Activated CD4-positive, CD25-positive, alpha-beta regulatory T cell (primary cell): ENCODE measurements around the gene OR13C3.
"Not testable (repeated sequence)": the region's sequence is repeated elsewhere in the genome, so short reads cannot be mapped to it uniquely, and the experiment has no call there.

Experiments used
- DNase-seq, 4 experiments: peaks; one replicate each; lab custom pipeline; 2025; lab: John Stamatoyannopoulos, UW

OR13C3 gene

DNA sequence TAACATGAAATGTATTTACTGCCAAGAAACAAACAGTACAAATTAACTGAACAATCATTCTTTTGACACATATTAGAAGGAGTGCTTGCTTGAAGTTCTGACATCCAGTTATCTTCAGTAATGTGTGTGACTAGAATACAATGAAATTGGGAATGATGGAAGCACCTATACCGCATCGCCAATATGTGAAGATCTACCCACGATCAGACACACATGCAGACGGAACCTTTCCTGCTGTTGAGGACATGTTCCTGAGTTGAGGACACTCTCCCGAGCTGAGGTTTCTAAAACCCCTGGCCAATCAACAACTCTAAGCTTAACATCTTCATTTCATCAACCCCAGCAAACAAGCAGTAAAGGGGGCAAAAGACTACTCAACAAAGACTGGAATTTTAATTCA is at the start of gene OR13C3:
OR13C3 (minus strand) TSS at position 101 of the 400 bp plus-strand sequence. CDS start 133 bp downstream, outside the sequence.
- no peak for DNase-seq

DNA sequence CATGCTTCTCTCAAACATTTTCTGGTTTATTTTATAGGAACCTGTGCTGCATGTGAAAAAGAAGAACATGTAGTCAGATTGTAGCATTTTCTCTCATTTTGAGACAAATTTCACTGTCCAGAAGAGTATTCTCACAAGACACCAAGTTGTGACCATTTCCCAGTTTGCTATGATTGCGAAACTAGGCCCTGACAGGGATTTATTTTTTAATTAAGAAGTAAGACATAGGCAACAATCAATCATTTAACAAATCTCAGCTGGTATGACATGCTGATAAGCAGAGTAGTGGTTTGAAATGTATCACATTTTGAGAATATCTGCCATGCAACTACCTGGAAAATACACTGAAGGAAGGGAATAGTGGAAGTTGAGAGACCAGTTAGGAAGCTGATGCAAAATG is 43.9 kb upstream of the OR13C3 start:
- no peak for DNase-seq

- no peak for DNase-seq
These were observed 40.6 kb upstream of the OR13C3 start for GRCh38 chr9:104577263-104577662.

GRCh38 chr9:104575456-104575855 is 38.8 kb upstream of the OR13C3 start:
- DNase-seq: no peak

GRCh38 chr9:104572612-104573011 is 36.0 kb upstream of the OR13C3 start:
- DNase-seq: no peak

DNA sequence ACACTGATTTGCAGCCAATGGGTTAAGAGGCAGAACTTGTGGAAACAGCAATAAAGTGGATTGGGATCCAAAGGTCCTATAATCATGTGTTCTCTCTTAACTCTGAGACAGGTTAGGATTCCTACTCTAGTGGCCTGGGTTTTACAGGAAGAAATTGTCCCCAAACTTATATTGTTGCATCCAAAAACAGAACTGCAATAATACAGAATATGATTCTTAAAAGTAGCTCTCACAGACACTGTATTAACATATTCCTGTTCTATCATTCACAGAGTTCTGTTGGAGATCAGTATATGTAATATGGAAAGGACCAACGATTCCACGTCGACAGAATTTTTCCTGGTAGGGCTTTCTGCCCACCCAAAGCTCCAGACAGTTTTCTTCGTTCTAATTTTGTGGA is 32.2 kb upstream of the OR13C3 start, which contains the start of gene OR13C8:
OR13C8 (plus strand) TSS at position 301 of the 400 bp plus-strand sequence; CDS start at position 301, 0 bp downstream.
- DNase-seq: no peak

- DNase-seq: no peak
These were observed 27.7 kb upstream of the OR13C3 start for GRCh38 chr9:104564358-104564757.

DNA sequence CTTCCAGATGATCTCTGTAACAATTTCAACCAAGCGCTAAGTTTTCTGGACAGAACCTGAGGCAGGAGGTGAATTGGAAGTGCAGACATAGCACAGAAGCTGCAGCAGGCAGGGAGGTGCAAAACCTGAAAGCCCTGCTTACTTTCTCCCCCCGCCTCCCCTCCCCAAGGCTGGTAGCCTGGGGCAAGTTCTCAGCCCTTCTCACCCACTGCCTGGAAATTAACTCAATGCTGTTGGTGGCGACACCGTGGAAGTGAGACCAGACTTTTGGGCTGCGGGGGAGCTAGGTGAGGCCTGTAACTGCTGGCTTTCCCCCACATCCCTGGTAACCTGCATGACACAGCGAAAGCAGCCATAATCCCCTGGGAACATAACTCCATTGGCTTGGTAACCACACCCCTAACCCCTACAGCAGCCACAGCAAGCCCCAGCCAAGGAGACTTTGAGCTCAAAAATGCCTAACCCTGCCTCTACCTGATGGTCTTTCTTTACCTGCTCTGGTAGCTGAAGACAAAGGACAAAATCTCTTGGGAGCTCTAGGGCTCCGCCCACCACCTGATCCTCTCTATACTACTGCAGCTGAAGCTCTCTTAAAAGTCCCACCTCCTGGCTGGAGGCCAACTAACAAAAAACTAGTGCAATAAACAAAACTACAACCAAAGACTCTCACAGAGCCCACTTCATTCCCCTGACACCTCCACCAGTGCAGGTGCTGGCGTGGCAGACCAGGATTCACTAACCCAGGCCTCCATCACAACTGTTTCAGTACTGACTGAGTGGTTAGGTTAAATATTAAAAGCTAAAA is 20.4 kb upstream of the OR13C3 start:
- no peak for DNase-seq

DNA sequence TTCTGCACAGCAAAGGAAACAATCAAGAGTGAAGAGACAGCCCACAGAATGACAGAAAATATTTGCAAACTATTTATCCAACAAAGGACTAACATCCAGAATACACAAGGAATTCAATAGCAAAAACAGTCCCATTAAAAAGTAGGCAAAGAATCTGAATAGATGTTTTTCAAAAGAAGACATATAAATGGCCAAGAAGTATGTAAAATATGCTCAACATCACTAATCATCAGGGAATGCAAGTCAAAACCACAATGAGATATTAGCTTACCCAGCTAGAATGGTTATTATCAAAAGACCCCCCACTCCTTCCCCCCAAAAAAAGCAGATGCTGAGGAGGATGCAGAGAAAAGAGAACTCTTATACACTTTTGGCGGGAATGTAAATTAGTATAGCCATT is 18.9 kb upstream of the OR13C3 start:
- no peak for DNase-seq

- DNase-seq: no peak
These were observed 16.6 kb upstream of the OR13C3 start for GRCh38 chr9:104553261-104553660.

DNA sequence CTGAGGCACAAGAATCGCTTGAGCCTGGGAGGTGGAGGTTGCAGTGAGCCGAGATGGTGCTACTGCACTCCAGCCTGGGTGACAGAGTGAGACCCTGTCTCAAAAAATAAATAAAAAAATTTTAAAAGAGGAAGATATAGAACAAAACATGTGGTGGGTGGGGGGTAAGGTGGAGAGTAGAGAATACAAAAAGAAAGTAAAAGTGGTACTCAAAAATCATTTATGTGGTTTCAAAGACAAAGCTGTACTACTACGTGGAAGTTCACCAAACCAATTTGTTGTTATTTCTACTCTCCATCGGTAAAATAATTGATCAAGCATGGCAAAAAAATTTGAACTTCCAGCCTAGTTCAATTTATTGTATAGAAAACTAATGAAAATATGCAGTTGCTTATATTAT is 8.0 kb upstream of the OR13C3 start:
- DNase-seq: no peak

DNA sequence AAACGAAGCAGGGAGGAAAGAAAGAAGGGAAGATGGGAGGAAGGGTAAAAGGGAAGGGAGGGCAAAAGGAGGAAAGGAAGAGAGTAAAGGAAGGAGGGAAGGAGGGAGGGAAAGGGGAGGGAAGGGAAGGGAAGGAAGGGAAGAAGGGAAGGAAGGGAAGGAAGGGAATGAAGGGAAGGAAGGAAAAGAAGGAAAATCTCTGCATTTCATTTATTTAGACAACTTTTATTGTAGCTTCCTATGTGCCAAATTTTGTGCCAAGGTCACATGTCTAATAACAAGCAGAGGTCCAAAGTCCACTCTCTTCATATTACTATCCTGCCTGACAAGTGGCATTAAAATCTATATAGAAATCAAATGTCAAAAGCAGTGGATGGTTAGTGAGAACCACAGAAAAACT is 2.6 kb upstream of the OR13C3 start:
- no peak for DNase-seq

GRCh38 chr9:104527109-104527508 is 9.5 kb downstream of the OR13C3 start, which contains the start of gene OR13C4:
OR13C4 (minus strand) TSS chr9:104527209; CDS start chr9:104527209, 0 bp downstream.
- DNase-seq: no peak

- DNase-seq: not testable (repeated sequence)
These were observed 16.4 kb downstream of the OR13C3 start for GRCh38 chr9:104520241-104520640.

DNA sequence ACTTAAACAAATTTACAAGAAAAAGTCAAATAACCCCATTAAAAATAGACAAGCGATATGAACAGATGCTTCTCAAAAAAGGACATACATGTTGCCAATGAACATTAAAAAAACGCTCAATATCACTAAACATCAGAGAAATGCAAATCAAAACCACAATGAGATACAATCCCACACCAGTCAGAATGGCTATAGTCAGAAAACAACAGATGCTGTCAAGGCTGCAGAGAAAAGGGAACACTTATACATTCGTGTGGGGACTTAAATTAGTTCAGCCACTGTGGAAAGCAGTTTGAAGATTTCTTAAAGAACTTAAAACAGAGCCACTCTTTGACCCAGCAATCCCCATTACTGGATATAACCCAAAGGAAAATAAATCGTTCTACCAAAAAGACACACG is 21.8 kb downstream of the OR13C3 start:
- no peak for DNase-seq

- DNase-seq: no peak
These were observed 30.1 kb downstream of the OR13C3 start for GRCh38 chr9:104506565-104506964.

- DNase-seq: no peak
These were observed 32.7 kb downstream of the OR13C3 start, which contains the start of gene OR13F1 for GRCh38 chr9:104503963-104504362. OR13F1 (plus strand) TSS chr9:104504263; CDS start chr9:104504263, 0 bp downstream.

GRCh38 chr9:104503440-104503839 is 33.2 kb downstream of the OR13C3 start:
- DNase-seq: no peak

DNA sequence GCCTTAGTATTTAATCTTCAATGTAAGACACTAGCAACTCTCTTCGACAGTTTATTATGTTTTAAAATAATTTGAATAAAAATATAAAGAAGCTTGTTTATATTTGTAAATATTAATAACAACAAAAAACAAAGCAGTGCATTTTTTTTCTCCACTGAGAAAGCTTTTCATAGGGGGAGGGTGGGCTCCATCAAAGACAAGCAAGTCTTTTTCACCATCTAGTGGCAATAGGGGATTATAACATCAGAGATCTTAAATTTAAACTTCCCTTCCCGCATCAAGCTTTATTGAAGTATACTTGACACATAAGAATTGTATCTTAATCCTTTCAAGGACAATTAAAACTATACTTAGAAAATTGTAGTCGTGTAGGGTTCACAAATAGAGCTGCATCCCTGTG is 41.8 kb downstream of the OR13C3 start:
- DNase-seq: no peak
